Stomach (tissue), 4 donors: ENCODE data around the gene RAB3D.

Experiments
- POLR2A ChIP-seq, 4 donors: fragments of 450-650 bp; IDR thresholded peaks; one replicate each; pipeline ENCODE4 v1.6.1; 2016; ENCODE audit warnings: antibody characterized with exemption in 4 of 4, control low read depth in 2 of 4, mild to moderate bottlenecking in 1 of 4, moderate library complexity in 1 of 4
- TF ChIP-seq, protein P1 (sequence below), 7 experiments: fragments of 450-650 bp in 4 of 7; fragments of 200-600 bp in 3 of 7; sonication (generic) in 3 of 7; IDR thresholded peaks; one replicate each; pipeline ENCODE4 v1.5.1; 2016 to 2019; ENCODE audit warnings: antibody characterized with exemption in 7 of 7, control low read depth in 2 of 7, mild to moderate bottlenecking in 1 of 7

DNA sequence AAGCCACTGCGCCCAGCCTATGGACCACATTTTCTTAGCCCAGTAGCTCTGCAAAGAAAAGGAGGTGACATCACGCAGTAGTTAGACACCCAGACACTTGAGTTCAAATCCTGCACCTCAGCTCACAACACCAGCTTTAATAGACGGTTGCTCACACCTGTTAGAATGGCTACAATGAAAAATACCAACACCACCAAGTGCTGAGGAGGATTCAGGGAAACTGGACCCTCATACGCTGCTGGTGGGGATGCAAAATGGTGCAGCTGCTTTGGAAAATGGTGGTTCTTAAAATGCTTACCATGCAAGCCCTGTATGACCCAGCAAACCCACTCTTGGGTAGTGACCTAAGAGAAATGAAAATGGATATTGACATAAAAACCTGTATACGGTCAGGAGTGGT lies 65.5 kb downstream of the RAB3D start:
- TF ChIP-seq, protein P1, sequence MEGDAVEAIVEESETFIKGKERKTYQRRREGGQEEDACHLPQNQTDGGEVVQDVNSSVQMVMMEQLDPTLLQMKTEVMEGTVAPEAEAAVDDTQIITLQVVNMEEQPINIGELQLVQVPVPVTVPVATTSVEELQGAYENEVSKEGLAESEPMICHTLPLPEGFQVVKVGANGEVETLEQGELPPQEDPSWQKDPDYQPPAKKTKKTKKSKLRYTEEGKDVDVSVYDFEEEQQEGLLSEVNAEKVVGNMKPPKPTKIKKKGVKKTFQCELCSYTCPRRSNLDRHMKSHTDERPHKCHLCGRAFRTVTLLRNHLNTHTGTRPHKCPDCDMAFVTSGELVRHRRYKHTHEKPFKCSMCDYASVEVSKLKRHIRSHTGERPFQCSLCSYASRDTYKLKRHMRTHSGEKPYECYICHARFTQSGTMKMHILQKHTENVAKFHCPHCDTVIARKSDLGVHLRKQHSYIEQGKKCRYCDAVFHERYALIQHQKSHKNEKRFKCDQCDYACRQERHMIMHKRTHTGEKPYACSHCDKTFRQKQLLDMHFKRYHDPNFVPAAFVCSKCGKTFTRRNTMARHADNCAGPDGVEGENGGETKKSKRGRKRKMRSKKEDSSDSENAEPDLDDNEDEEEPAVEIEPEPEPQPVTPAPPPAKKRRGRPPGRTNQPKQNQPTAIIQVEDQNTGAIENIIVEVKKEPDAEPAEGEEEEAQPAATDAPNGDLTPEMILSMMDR (IDR thresholded peaks at IDR 0.05), result no peak
- no peak for TF ChIP-seq POLR2A (IDR thresholded peaks at IDR 0.05)
